ENCODE data around the gene CEP55. TPM values are rescaled to one million over a fixed set of nuclear protein-coding genes. Genes with fewer than 3 reads are reported as not detected.

CEP55 gene
- total and polyA plus RNA-seq, 2 experiments from 2014 or later = 14.9 to 21.5 TPM

- in situ Hi-C loops (cut with MboI) = no loop called here
- H3K9me3 ChIP-seq (ENCODE audit: low read depth) = no peaks in the 10 kb centered on the region
- no peaks in the 10 kb centered on the region for H4K20me1 ChIP-seq (ENCODE audit: insufficient read depth)
- H3F3A ChIP-seq (ENCODE audit: insufficient read depth) = no peaks in the 10 kb centered on the region
- no peaks in the 10 kb centered on the region for H3K79me2 ChIP-seq (ENCODE audit: insufficient read depth)
- H3K36me3 ChIP-seq (ENCODE audit: low read depth) = no peaks in the 10 kb centered on the region
- no peak for DNase-seq
- 1 to 2% methylated on average over 3 of the region's 3 CpGs for WGBS, 2 experiments (ENCODE audit: low coverage in 1 of 2, low lambda C conversion rate in 2 of 2, missing lambda C conversion rate in 2 of 2)
- H3K27me3 ChIP-seq (replicated peaks; ENCODE audit: insufficient read depth) = peaks cover 82% of the 10 kb centered on the region
- H3K9me2 ChIP-seq (ENCODE audit: insufficient read depth) = no peaks in the 10 kb centered on the region
- TF ChIP-seq EZH2 (IDR thresholded peaks at IDR 0.05; ENCODE audit: insufficient read depth, poor library complexity, severe bottlenecking) (no peak), EZH2phosphoT487 (IDR thresholded peaks at IDR 0.05; ENCODE audit: insufficient read depth, low read depth) (no peak)
- no peak overlapping the region for H3K27ac ChIP-seq
- H3K4me1 ChIP-seq (ENCODE audit: insufficient read depth) = no peaks in the 10 kb centered on the region
- H3K9ac ChIP-seq = no peak overlapping the region
- no peak overlapping the region for H3K4me2 ChIP-seq (ENCODE audit: unreplicated experiment)
- no peak overlapping the region for H3K4me3 ChIP-seq
- no peak overlapping the region for H2AFZ ChIP-seq
Observed at GRCh38 chr10:93570383-93570782, 74.0 kb downstream of the CEP55 start.

GRCh38 chr10:93572606-93573005 lies 76.2 kb downstream of the CEP55 start:
- no peaks in the 10 kb centered on the region for H3F3A ChIP-seq (ENCODE audit: insufficient read depth)
- H3K79me2 ChIP-seq (ENCODE audit: insufficient read depth) = no peaks in the 10 kb centered on the region
- 50 to 52% methylated on average over 2 of the region's 2 CpGs for WGBS, 2 experiments (ENCODE audit: low coverage in 1 of 2, low lambda C conversion rate in 2 of 2, missing lambda C conversion rate in 2 of 2)
- no peak overlapping the region for H3K4me2 ChIP-seq (ENCODE audit: unreplicated experiment)
- no peak for TF ChIP-seq EZH2phosphoT487 (IDR thresholded peaks at IDR 0.05; ENCODE audit: insufficient read depth, low read depth)
- no peak for TF ChIP-seq EZH2 (IDR thresholded peaks at IDR 0.05; ENCODE audit: insufficient read depth, poor library complexity, severe bottlenecking)
- H3K27me3 ChIP-seq (replicated peaks; ENCODE audit: insufficient read depth) = peaks cover 76% of the 10 kb centered on the region
- no peaks in the 10 kb centered on the region for H3K4me1 ChIP-seq (ENCODE audit: insufficient read depth)
- no peak overlapping the region for H3K27ac ChIP-seq
- no peaks in the 10 kb centered on the region for H3K9me3 ChIP-seq (ENCODE audit: low read depth)
- DNase-seq = no peak
- no peak overlapping the region for H3K9ac ChIP-seq
- H3K36me3 ChIP-seq (ENCODE audit: low read depth) = no peaks in the 10 kb centered on the region
- in situ Hi-C loops (cut with MboI) = no loop called here
- H4K20me1 ChIP-seq (ENCODE audit: insufficient read depth) = no peaks in the 10 kb centered on the region
- no peaks in the 10 kb centered on the region for H3K9me2 ChIP-seq (ENCODE audit: insufficient read depth)
- no peak overlapping the region for H3K4me3 ChIP-seq
- no peak overlapping the region for H2AFZ ChIP-seq

GRCh38 chr10:93573051-93573909 lies 76.9 kb downstream of the CEP55 start:
- H3K4me3 ChIP-seq = no peak overlapping the region
- H3K9me2 ChIP-seq (ENCODE audit: insufficient read depth) = no peaks in the 10 kb centered on the region
- no peak overlapping the region for H3K9ac ChIP-seq
- H4K20me1 ChIP-seq (ENCODE audit: insufficient read depth) = no peaks in the 10 kb centered on the region
- no peaks in the 10 kb centered on the region for H3K4me1 ChIP-seq (ENCODE audit: insufficient read depth)
- WGBS, 2 experiments (ENCODE audit: low coverage in 1 of 2, low lambda C conversion rate in 2 of 2, missing lambda C conversion rate in 2 of 2) = 38 to 39% methylated on average over 10 of the region's 10 CpGs
- TF ChIP-seq EZH2phosphoT487 (IDR thresholded peaks at IDR 0.05; ENCODE audit: insufficient read depth, low read depth) (no peak), EZH2 (IDR thresholded peaks at IDR 0.05; ENCODE audit: insufficient read depth, poor library complexity, severe bottlenecking) (no peak)
- in situ Hi-C loops (cut with MboI) = no loop called here
- no peaks in the 10 kb centered on the region for H3K36me3 ChIP-seq (ENCODE audit: low read depth)
- no peaks in the 10 kb centered on the region for H3F3A ChIP-seq (ENCODE audit: insufficient read depth)
- no peak overlapping the region for H3K27ac ChIP-seq
- H2AFZ ChIP-seq = no peak overlapping the region
- DNase-seq = no peak
- H3K27me3 ChIP-seq (replicated peaks; ENCODE audit: insufficient read depth) = peaks cover 71% of the 10 kb centered on the region
- H3K79me2 ChIP-seq (ENCODE audit: insufficient read depth) = no peaks in the 10 kb centered on the region
- no peak overlapping the region for H3K4me2 ChIP-seq (ENCODE audit: unreplicated experiment)
- no peaks in the 10 kb centered on the region for H3K9me3 ChIP-seq (ENCODE audit: low read depth)

- 46 to 55% methylated on average over 3 of the region's 3 CpGs for WGBS, 2 experiments (ENCODE audit: low coverage in 1 of 2, low lambda C conversion rate in 2 of 2, missing lambda C conversion rate in 2 of 2)
- H3K4me2 ChIP-seq (ENCODE audit: unreplicated experiment) = no peak overlapping the region
- no peak overlapping the region for H2AFZ ChIP-seq
- H4K20me1 ChIP-seq (ENCODE audit: insufficient read depth) = no peaks in the 10 kb centered on the region
- no peaks in the 10 kb centered on the region for H3K36me3 ChIP-seq (ENCODE audit: low read depth)
- H3K27ac ChIP-seq = no peak overlapping the region
- H3K9me2 ChIP-seq (ENCODE audit: insufficient read depth) = no peaks in the 10 kb centered on the region
- in situ Hi-C loops (cut with MboI) = no loop called here
- peaks cover 64% of the 10 kb centered on the region for H3K27me3 ChIP-seq (replicated peaks; ENCODE audit: insufficient read depth)
- H3F3A ChIP-seq (ENCODE audit: insufficient read depth) = no peaks in the 10 kb centered on the region
- no peak for DNase-seq
- no peak for TF ChIP-seq EZH2phosphoT487 (IDR thresholded peaks at IDR 0.05; ENCODE audit: insufficient read depth, low read depth)
- no peak for TF ChIP-seq EZH2 (IDR thresholded peaks at IDR 0.05; ENCODE audit: insufficient read depth, poor library complexity, severe bottlenecking)
- H3K9ac ChIP-seq = no peak overlapping the region
- no peaks in the 10 kb centered on the region for H3K9me3 ChIP-seq (ENCODE audit: low read depth)
- no peaks in the 10 kb centered on the region for H3K79me2 ChIP-seq (ENCODE audit: insufficient read depth)
- H3K4me1 ChIP-seq (ENCODE audit: insufficient read depth) = no peaks in the 10 kb centered on the region
- H3K4me3 ChIP-seq = no peak overlapping the region
Observed at GRCh38 chr10:93573924-93574323, 77.5 kb downstream of the CEP55 start.
